Esophagus muscularis mucosa (tissue), 4 donors: ENCODE data around the gene BAIAP2. TPM values are rescaled to one million over a fixed set of nuclear protein-coding genes. Genes with fewer than 3 reads are reported as not detected.

Experiments
- DNase-seq: peaks from one replicate; pipeline ENCODE4 v3.0.0-alpha.2; 2017; ENCODE audit errors: extremely low spot score
- H3K27ac ChIP-seq, 4 donors: fragments of 200-600 bp; sonication (generic); replicated peaks in 1 of 4; 1 replicate in 3 of 4; 2 replicates in 1 of 4; pipeline ENCODE4 v1.5.1; 2016 to 2019; ENCODE audit warnings: mild to moderate bottlenecking in 1 of 4
- H3K27me3 ChIP-seq, 4 donors: fragments of 200-600 bp; sonication (generic); one replicate each; pipeline versions ENCODE4 v1.5.1 to v1.6.0; 2016 to 2019
- H3K36me3 ChIP-seq, 4 donors: fragments of 200-600 bp; sonication (generic); one replicate each; pipeline ENCODE4 v1.5.1; 2016 to 2019
- H3K4me1 ChIP-seq, 4 donors: fragments of 200-600 bp; sonication (generic); one replicate each; pipeline ENCODE4 v1.5.1; 2016 to 2019
- H3K4me3 ChIP-seq, 4 donors: fragments of 200-600 bp; sonication (generic); 1 replicate in 2 of 4; 2 replicates in 2 of 4; pipeline ENCODE4 v1.5.1; 2016 to 2019; ENCODE audit warnings: mild to moderate bottlenecking in 4 of 4, moderate library complexity in 1 of 4
- H3K9me3 ChIP-seq, 4 donors: fragments of 200-600 bp; sonication (generic); 1 replicate in 3 of 4; 2 replicates in 1 of 4; pipeline ENCODE4 v1.5.1; 2016 to 2019
- CTCF ChIP-seq, 3 experiments: fragments of 200-600 bp in 2 of 3; fragments of 450-650 bp in 1 of 3; sonication (generic) in 2 of 3; IDR thresholded peaks; one replicate each; pipeline ENCODE4 v1.5.1; 2017 to 2019; ENCODE audit warnings: antibody characterized with exemption in 3 of 3, mild to moderate bottlenecking in 2 of 3, moderate library complexity in 1 of 3
- EP300 ChIP-seq: sonication (generic); formaldehyde crosslinking; IDR thresholded peaks from one replicate; pipeline ENCODE4 v1.6.1; 2017; ENCODE audit warnings: antibody characterized with exemption
- POLR2A ChIP-seq: fragments of 450-650 bp; IDR thresholded peaks from one replicate; pipeline ENCODE4 v1.6.1; 2017; ENCODE audit warnings: antibody characterized with exemption, moderate library complexity, mild to moderate bottlenecking, low read depth
- POLR2AphosphoS5 ChIP-seq, 2 donors: sonication (generic); formaldehyde crosslinking; IDR thresholded peaks; one replicate each; pipeline ENCODE4 v1.6.1; 2017; ENCODE audit warnings: antibody characterized with exemption in 2 of 2
- WGBS: methylation state at CpG from one replicate; pipeline ENCODE4 v1.1.5; 2018; 5-methylcytosine and 5-hydroxymethylcytosine counted together
- intact Hi-C: fragments of 100-400 bp; cut with DNase I; formaldehyde crosslinking; loops from one replicate; pipeline ENCODE4 v1.15.1; 2023
- total RNA-seq, 4 donors: library from RNA; depleted of rRNA; stranded (reverse); fragments of >200 nt; gene quantifications; one replicate each; pipeline versions ENCODE4 v1.1.0 to v1.2.1, GENCODE V29; 2016

Gene BAIAP2
- total RNA-seq, 4 donors from 2014 or later, result 31.1 to 54.5 (median 36.7) TPM

GRCh38 chr17:81097943-81098308, 63.0 kb downstream of the BAIAP2 start:
- no peak for DNase-seq

GRCh38 chr17:81099888-81100287, 64.9 kb downstream of the BAIAP2 start:
- TF ChIP-seq EP300, result no peak
- no peak for TF ChIP-seq POLR2A
- no peak for TF ChIP-seq CTCF (IDR thresholded peaks at IDR 0.05)
- TF ChIP-seq POLR2AphosphoS5 (IDR thresholded peaks at IDR 0.05), result no peak
- DNase-seq, result no peak
- H3K9me3 ChIP-seq, result no peaks in the 10 kb centered on the region
- H3K27ac ChIP-seq, result no peak overlapping the region
- 91% methylated on average over 11 of the region's 23 CpGs for WGBS
- H3K36me3 ChIP-seq, result peaks cover 11 to 50% (median 41%) of the 10 kb centered on the region in 4 donors
- H3K27me3 ChIP-seq, result no peaks in the 10 kb centered on the region
- H3K4me3 ChIP-seq, result no peak overlapping the region
- intact Hi-C loops, result loop anchor here (2.0 kb wide), 1 partner anchor 109 kb away; the partner anchor contains the start of gene CHMP6
- H3K4me1 ChIP-seq, result peaks cover 31 to 58% (median 46%) of the 10 kb centered on the region in 4 donors

More at GRCh38 chr17:81097943-81098308, 63.0 kb downstream of the BAIAP2 start:
- no peak for TF ChIP-seq POLR2A
- no peak for TF ChIP-seq EP300
- TF ChIP-seq CTCF (IDR thresholded peaks at IDR 0.05), result no peak
- no peak for TF ChIP-seq POLR2AphosphoS5 (IDR thresholded peaks at IDR 0.05)
- H3K36me3 ChIP-seq, result peaks cover 0 to 31% (median 24%) of the 10 kb centered on the region in 4 donors
- intact Hi-C loops, result loop anchor here (1.0 kb wide), 1 partner anchor 75 kb away; no protein-coding TSS in a partner anchor
- no peaks in the 10 kb centered on the region for H3K9me3 ChIP-seq
- H3K4me1 ChIP-seq, result peaks cover 35 to 74% (median 57%) of the 10 kb centered on the region in 4 donors
- WGBS, result 73% methylated on average over 5 of the region's 13 CpGs
- peak overlapping the region in 3 of 4 donors; percentile 27 to 47 (median 30) for H3K4me3 ChIP-seq
- peak overlapping the region; percentile 65 to 83 (median 78) for H3K27ac ChIP-seq
- no peaks in the 10 kb centered on the region for H3K27me3 ChIP-seq

- H3K4me3 ChIP-seq, result no peak overlapping the region
- no peak for DNase-seq
- H3K4me1 ChIP-seq, result peaks cover 24 to 50% (median 38%) of the 10 kb centered on the region in 4 donors
- H3K36me3 ChIP-seq, result peaks cover 12 to 58% (median 48%) of the 10 kb centered on the region in 4 donors
- intact Hi-C loops, result loop anchor here (2.0 kb wide), 1 partner anchor 110 kb away; the partner anchor contains the start of gene CHMP6
- 92% methylated on average over 10 of the region's 10 CpGs for WGBS
- no peaks in the 10 kb centered on the region for H3K9me3 ChIP-seq
- H3K27ac ChIP-seq, result no peak overlapping the region
- no peak for TF ChIP-seq CTCF (IDR thresholded peaks at IDR 0.05)
- TF ChIP-seq POLR2A, result no peak
- TF ChIP-seq EP300, result no peak
- no peak for TF ChIP-seq POLR2AphosphoS5 (IDR thresholded peaks at IDR 0.05)
- no peaks in the 10 kb centered on the region for H3K27me3 ChIP-seq
Observed at GRCh38 chr17:81100668-81101067, 65.7 kb downstream of the BAIAP2 start.

- Histone ChIP-seq H3K4me3 (no peak overlapping the region), H3K36me3 (peaks cover 12 to 69% (median 59%) of the 10 kb centered on the region in 4 donors), H3K4me1 (peaks cover 18 to 39% (median 28%) of the 10 kb centered on the region in 4 donors), H3K27me3 (no peaks in the 10 kb centered on the region), H3K9me3 (no peaks in the 10 kb centered on the region), H3K27ac (no peak overlapping the region)
- DNase-seq, result no peak
- intact Hi-C loops, result loop anchor here (2.0 kb wide), 1 partner anchor 111 kb away; the partner anchor contains the start of gene CHMP6
- TF ChIP-seq CTCF (IDR thresholded peaks at IDR 0.05) (peak; percentile 99 to 100 (median 100)), POLR2AphosphoS5 (IDR thresholded peaks at IDR 0.05) (peak in 1 of 2 donors; percentile 80), EP300 (no peak), POLR2A (no peak)
- WGBS, result 67% methylated on average over 11 of the region's 33 CpGs
Observed at GRCh38 chr17:81101614-81102306, 66.8 kb downstream of the BAIAP2 start.
